K562 (cell line): Measurements from ENCODE around the gene ACAD10. TPM values are rescaled to one million over a fixed set of nuclear protein-coding genes. Genes with fewer than 3 reads are reported as not detected.

Experiments used
- ATAC-seq: fragments of 200-7000 bp; cut with Tn5 transposase; 3 replicates; pipeline ENCODE4 v1.9.1; 2020; ENCODE audit warnings: moderate library complexity
- BruUV-seq: library from RNA; stranded (reverse); fragments of 400-500 nt; replicated peaks from 2 replicates; lab custom pipeline; 2021; lab: Mats Ljungman, UMichigan
- CTCF ChIA-PET: fragments of 300-600 bp; formaldehyde crosslinking; extraction: SDS; loops from one replicate; lab custom pipeline; 2021; ENCODE audit warnings: low intra/inter-chr PET ratio; lab: Yijun Ruan, JAX
- POLR2A ChIA-PET: fragments of 300-600, 350-650 bp; sonication (Branson Sonifier 250); formaldehyde crosslinking; extraction: SDS; loops from one replicate; lab custom pipeline; 2021; ENCODE audit warnings: antibody characterized with exemption, inconsistent platforms; lab: Yijun Ruan, JAX
- DNase-seq, 4 experiments: peaks; one replicate each; pipeline versions ENCODE4 v3.0.0 to v3.0.0-alpha.2; 2011 to 2018; ENCODE audit warnings: low spot score in 3 of 4, mixed read lengths in 3 of 4; ENCODE audit errors: extremely low read depth in 1 of 4
- FAIRE-seq: peaks from 2 replicates; lab custom pipeline; 2011; peaks lifted over from hg19 to GRCh38; lab: Jason Lieb, UNC
- H2AFZ ChIP-seq: 2 replicates; pipeline ENCODE4 v1.6.0; 2011; ENCODE audit warnings: low read depth, low read length, control low read depth, inconsistent platforms
- H3K27ac ChIP-seq: fragments of 200-600 bp; 3 replicates; pipeline ENCODE4 v1.8.0; 2011; ENCODE audit warnings: low read depth, mild to moderate bottlenecking, control low read depth, inconsistent platforms, low read length, moderate library complexity, mixed read lengths; ENCODE audit errors: extremely low read depth
- H3K27me3 ChIP-seq, 2 experiments: fragments of 300-600 bp in 1 of 2; 2 replicates in 1 of 2; 3 replicates in 1 of 2; pipeline versions ENCODE4 v1.6.0 to v1.8.0; 2011; ENCODE audit warnings: inconsistent platforms in 2 of 2, low read length in 2 of 2, mild to moderate bottlenecking in 1 of 2, mixed read lengths in 1 of 2, moderate library complexity in 1 of 2; ENCODE audit not compliant: control insufficient read depth in 2 of 2, insufficient read depth in 2 of 2
- H3K36me3 ChIP-seq: fragments of 300-600 bp; 3 replicates; pipeline ENCODE4 v1.8.0; 2011; ENCODE audit warnings: mild to moderate bottlenecking, low read length, inconsistent platforms; ENCODE audit not compliant: control insufficient read depth, insufficient read depth
- H3K4me1 ChIP-seq, 2 experiments: fragments of 200-600 bp in 1 of 2; replicated peaks in 1 of 2; 2 replicates in 1 of 2; 3 replicates in 1 of 2; pipeline versions ENCODE4 v1.5.1 to v1.8.0; 2011; ENCODE audit warnings: inconsistent platforms in 2 of 2, low read length in 2 of 2, mild to moderate bottlenecking in 1 of 2, mixed read lengths in 1 of 2, moderate library complexity in 1 of 2; ENCODE audit not compliant: control insufficient read depth in 2 of 2, insufficient read depth in 2 of 2
- H3K4me2 ChIP-seq: 2 replicates; pipeline ENCODE4 v1.6.1; 2011; ENCODE audit warnings: low read length, control low read depth, inconsistent platforms, mixed read lengths; ENCODE audit not compliant: insufficient read depth
- H3K4me3 ChIP-seq: fragments of 200-600 bp; sonication (generic), shearing (Covaris generic); 2 replicates; pipeline ENCODE4 v1.5.1; 2016; ENCODE audit warnings: control low read depth, inconsistent platforms
- H3K79me2 ChIP-seq: fragments of 200-600 bp; 3 replicates; pipeline ENCODE4 v1.8.0; 2011; ENCODE audit warnings: low read length, inconsistent platforms; ENCODE audit not compliant: control insufficient read depth, insufficient read depth
- H3K9ac ChIP-seq, 2 experiments: 2 replicates each; pipeline versions ENCODE4 v1.6.0 to v1.6.1; 2011; ENCODE audit warnings: low read depth in 2 of 2, low read length in 2 of 2, control low read depth in 1 of 2, inconsistent platforms in 1 of 2, mild to moderate bottlenecking in 1 of 2, mixed read lengths in 1 of 2; ENCODE audit not compliant: insufficient read depth in 1 of 2
- H3K9me1 ChIP-seq: one replicate; pipeline ENCODE4 v1.6.0; 2011; ENCODE audit warnings: inconsistent platforms, mild to moderate bottlenecking, low read length, moderate library complexity; ENCODE audit not compliant: control insufficient read depth, insufficient read depth
- H3K9me3 ChIP-seq: replicated peaks from 2 replicates; pipeline ENCODE4 v1.5.1; 2011; ENCODE audit warnings: low read depth, low read length, inconsistent platforms; ENCODE audit not compliant: control insufficient read depth, insufficient read depth
- H4K20me1 ChIP-seq: replicated peaks from 2 replicates; pipeline ENCODE4 v1.6.1; 2011; ENCODE audit warnings: low read length, inconsistent platforms, mixed read lengths; ENCODE audit not compliant: control insufficient read depth, insufficient read depth
- CEBPZ ChIP-seq: fragments of 150-350 bp; IDR thresholded peaks from 2 replicates; pipeline ENCODE4 v1.6.1; 2014; ENCODE audit warnings: low read depth, mild to moderate bottlenecking, low read length, borderline replicate concordance
- DIDO1 ChIP-seq: fragments of 450-650 bp; IDR thresholded peaks from 2 replicates; pipeline ENCODE4 v1.6.1; 2016; ENCODE audit warnings: low read depth, missing biosample characterization, missing genetic modification characterization
- ELF1 ChIP-seq: fragments of 200-800 bp; sonication (Bioruptor generic); IDR thresholded peaks from 2 replicates; pipeline ENCODE4 v1.6.1; 2016; ENCODE audit warnings: missing genetic modification characterization, missing compliant biosample characterization
- GTF2E2 ChIP-seq: fragments of 200-800 bp; sonication (Bioruptor generic); IDR thresholded peaks from 2 replicates; pipeline ENCODE4 v1.6.1; 2016; ENCODE audit warnings: missing genetic modification characterization, missing compliant biosample characterization
- MNT ChIP-seq, 2 experiments: fragments of 450-650 bp; conservative IDR thresholded peaks; 2 replicates each; pipeline ENCODE4 v1.6.1; 2017; ENCODE audit warnings: mild to moderate bottlenecking in 2 of 2, moderate library complexity in 2 of 2
- PTRF ChIP-seq: fragments of 450-650 bp; IDR thresholded peaks from 2 replicates; pipeline ENCODE4 v1.6.1; 2016; ENCODE audit warnings: mild to moderate bottlenecking, missing genetic modification characterization, missing compliant biosample characterization
- SAP30 ChIP-seq: fragments of 200-600 bp; sonication (generic); IDR thresholded peaks from 2 replicates; pipeline ENCODE4 v1.6.1; 2012; ENCODE audit warnings: borderline replicate concordance, low read depth, mild to moderate bottlenecking, moderate library complexity, low read length, control low read depth, inconsistent platforms; ENCODE audit not compliant: insufficient read depth, poor library complexity, severe bottlenecking
- THAP7 ChIP-seq: fragments of 250-450 bp; sonication (Bioruptor Pico); IDR thresholded peaks from 2 replicates; pipeline ENCODE4 v1.5.0; 2021
- THRA ChIP-seq: fragments of 450-650 bp; IDR thresholded peaks from 2 replicates; pipeline ENCODE4 v1.6.1; 2017; ENCODE audit warnings: mild to moderate bottlenecking, moderate library complexity
- ZBTB2 ChIP-seq: fragments of 450-650 bp; IDR thresholded peaks from 2 replicates; pipeline ENCODE4 v1.6.1; 2016; ENCODE audit warnings: antibody characterized with exemption
- ZNF766 ChIP-seq: fragments of 200-800 bp; sonication (Bioruptor generic); conservative IDR thresholded peaks from 2 replicates; pipeline ENCODE4 v1.6.1; 2016; ENCODE audit warnings: missing genetic modification characterization, missing compliant biosample characterization
- ZNF780A ChIP-seq: fragments of 250-450 bp; sonication (Bioruptor Pico); IDR thresholded peaks from 2 replicates; pipeline ENCODE4 v1.5.0; 2021; ENCODE audit warnings: mild to moderate bottlenecking
- WGBS: fragments of 100-300 bp; shearing (Covaris generic); methylation state at CpG from one replicate; pipeline ENCODE4 v1.1.6; 2016; ENCODE audit warnings: low coverage, mixed read lengths; ENCODE audit not compliant: insufficient coverage; ENCODE audit errors: missing lambda C conversion rate; 5-methylcytosine and 5-hydroxymethylcytosine counted together
- in situ Hi-C: fragments of 300-500 bp; cut with MboI; formaldehyde crosslinking; loops from 4 replicates; pipeline ENCODE4 v1.15.0; 2018; ENCODE audit warnings: inconsistent platforms, mixed read lengths
- intact Hi-C: fragments of 100-400 bp; cut with micrococcal nuclease; formaldehyde crosslinking; loops from 2 replicates; pipeline ENCODE4 v1.14.2; 2022
- polyA plus RNA-seq, 8 experiments: library from polyadenylated mRNA; depleted of rRNA in 4 of 8; stranded (reverse) in 5 of 8; unstranded in 3 of 8; fragments of >200 nt; fragmentation: Nextera tagmentation in 2 of 8; fragmentation: Illumina TruSeq in 1 of 8; extraction: Ambion mirVana in 2 of 8; extraction: Trizol in 1 of 8; gene quantifications; 2 replicates each; pipeline versions ENCODE4 v1.2.1 to v1.2.3, GENCODE V29; 2011 to 2014; ENCODE audit warnings: inconsistent platforms in 1 of 8, missing spikeins in 1 of 8
- total RNA-seq, 7 experiments: library from RNA; depleted of rRNA in 6 of 7; stranded (reverse); fragments of >200 nt in 6 of 7; fragmentation: Illumina TruSeq in 2 of 7; extraction: Trizol in 2 of 7; gene quantifications; 2 replicates each; pipeline versions ENCODE4 v1.2.1 to v1.2.3, GENCODE V29; 2011 to 2021; ENCODE audit warnings: low replicate concordance in 1 of 7

The ACAD10 gene
- total and polyA plus RNA-seq, 9 of the 15 experiments (the other 6 are each of a cell fraction or from before 2014, with no cell fraction given), result 2.3 to 19.2 (median 12.0) TPM

GRCh38 chr12:111748867-111749266 is 63.0 kb downstream of the ACAD10 start (continued):
- TF ChIP-seq CEBPZ (no peak), GTF2E2 (no peak), ZBTB2 (no peak)

GRCh38 chr12:111749391-111749790 is 63.5 kb downstream of the ACAD10 start:
- no peaks in the 10 kb centered on the region for H3K27me3 ChIP-seq
- BruUV-seq, result no TSS peak
- H3K36me3 ChIP-seq, result peaks cover 26% of the 10 kb centered on the region; the same call in 2 of the 3 replicates
- DNase-seq (no peak), FAIRE-seq (no peak), ATAC-seq (no peak)
- no peaks in the 10 kb centered on the region for H3K9me1 ChIP-seq
- H3K4me3 ChIP-seq, result no peak overlapping the region
- peak overlapping the region in 1 of 2 experiments; percentile 77; a peak in 1 of 4 replicates for H3K9ac ChIP-seq
- CTCF ChIA-PET, result no interaction called here
- no peak overlapping the region for H3K4me2 ChIP-seq
- H3K9me3 ChIP-seq, result no peaks in the 10 kb centered on the region
- no peak overlapping the region for H3K27ac ChIP-seq
- no peak overlapping the region for H2AFZ ChIP-seq
- peaks cover 4 to 17% of the 10 kb centered on the region in 2 experiments; a peak in 4 of 5 replicates for H3K4me1 ChIP-seq
- H3K79me2 ChIP-seq, result no peaks in the 10 kb centered on the region
- intact Hi-C loops, result no loop called here
- H4K20me1 ChIP-seq, result no peaks in the 10 kb centered on the region
- 74% methylated on average over 4 of the region's 4 CpGs for WGBS
- POLR2A ChIA-PET, result interaction anchor here (1.0 kb wide), 1 partner anchor 9 kb away, joined by 3 read pairs; no protein-coding TSS in a partner anchor
- in situ Hi-C loops, result no loop called here
- TF ChIP-seq ELF1 (tag) (no peak), PTRF (no peak), DIDO1 (tag) (no peak), MNT (conservative IDR thresholded peaks at IDR 0.05) (no peak), SAP30 (no peak), ZNF766 (CRISPR knock-in tag) (no peak), THRA (no peak), ZNF780A (CRISPR knock-in tag) (no peak), THAP7 (no peak)
